Activated naive CD4-positive, alpha-beta T cell (primary cell): ENCODE measurements around the gene XYLT2.
"Not testable (repeated sequence)": the region's sequence is repeated elsewhere in the genome, so short reads cannot be mapped to it uniquely, and the experiment has no call there.

Experiments
- DNase-seq, 4 experiments: peaks; one replicate each; lab custom pipeline; 2025; lab: John Stamatoyannopoulos, UW

The XYLT2 gene

DNA sequence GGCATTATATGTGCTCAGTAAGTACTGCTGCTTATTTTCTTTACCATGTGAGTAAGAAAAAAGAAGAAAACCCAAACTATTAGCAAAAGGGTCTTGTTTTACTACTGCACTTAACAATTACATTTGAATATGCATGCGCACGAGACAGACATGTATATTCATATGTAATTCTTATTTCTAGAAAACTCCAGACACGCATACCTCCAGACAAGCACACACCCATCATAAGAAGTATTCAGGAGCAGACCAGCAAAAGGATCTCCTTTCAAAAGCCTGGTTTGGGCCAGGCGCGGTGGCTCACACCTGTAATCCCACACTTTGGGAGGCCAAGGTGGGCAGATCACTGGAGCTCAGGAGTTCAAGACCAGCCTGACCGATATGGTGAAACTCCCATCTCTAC is 43.6 kb downstream of the XYLT2 start:
- DNase-seq, result no peak

DNA sequence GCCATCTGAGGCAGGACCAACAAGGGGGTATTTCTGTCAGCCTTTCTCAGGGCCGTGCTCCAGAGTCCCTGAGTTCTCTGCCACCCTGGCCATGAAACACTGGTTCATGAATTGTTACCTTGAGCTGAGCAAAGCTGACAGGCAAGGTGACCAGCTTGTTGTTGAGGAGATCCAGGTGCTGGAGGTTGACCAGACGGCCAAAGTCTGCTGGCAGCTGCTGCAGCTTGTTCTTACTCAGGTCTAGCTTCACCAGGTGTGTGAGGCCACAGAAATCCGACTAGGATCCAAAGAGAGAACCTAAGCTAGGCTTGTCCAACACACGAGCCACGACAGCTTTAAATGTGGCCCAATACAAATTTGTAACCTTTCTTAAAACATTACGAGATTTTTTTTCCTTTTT is 46.7 kb downstream of the XYLT2 start:
- DNase-seq, result no peak

DNA sequence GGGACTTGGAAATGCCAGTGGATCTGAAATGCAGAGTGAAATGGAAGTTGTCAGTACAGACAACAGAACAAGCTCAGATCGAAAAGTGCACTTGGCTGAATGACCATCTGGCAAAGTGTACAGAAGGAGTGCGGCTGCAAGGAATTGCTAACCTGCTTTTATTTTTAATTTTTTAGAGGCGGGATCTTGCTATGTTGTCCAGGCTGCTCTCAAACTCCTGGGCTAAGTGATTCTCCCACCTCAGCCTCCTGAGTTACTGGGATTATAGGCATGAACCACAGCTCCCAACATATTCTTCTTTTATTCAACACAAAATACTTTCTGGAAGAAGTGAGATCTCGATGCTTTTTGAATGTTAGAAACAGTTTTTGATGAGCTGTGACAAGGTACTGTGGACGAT is 47.8 kb downstream of the XYLT2 start:
- DNase-seq, result no peak

DNA sequence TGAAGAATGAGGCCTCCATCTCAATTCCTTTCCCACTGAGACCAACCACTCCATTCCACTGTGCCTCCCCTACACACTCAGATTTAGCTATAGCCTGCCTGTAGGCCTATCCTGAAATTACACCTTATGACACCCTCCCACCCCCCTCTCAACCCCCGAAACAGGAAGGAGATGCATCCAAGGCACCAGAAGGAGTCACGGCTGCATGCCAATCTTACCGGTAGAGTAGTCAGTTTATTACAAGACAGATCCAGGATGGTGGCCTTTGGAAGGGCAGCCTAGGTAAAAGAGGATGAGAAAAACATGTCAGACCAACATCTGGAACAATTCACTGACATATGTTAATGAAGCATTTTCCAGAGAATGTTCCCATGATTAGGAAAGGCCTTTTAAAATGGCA is 48.8 kb downstream of the XYLT2 start:
- DNase-seq, result no peak

DNA sequence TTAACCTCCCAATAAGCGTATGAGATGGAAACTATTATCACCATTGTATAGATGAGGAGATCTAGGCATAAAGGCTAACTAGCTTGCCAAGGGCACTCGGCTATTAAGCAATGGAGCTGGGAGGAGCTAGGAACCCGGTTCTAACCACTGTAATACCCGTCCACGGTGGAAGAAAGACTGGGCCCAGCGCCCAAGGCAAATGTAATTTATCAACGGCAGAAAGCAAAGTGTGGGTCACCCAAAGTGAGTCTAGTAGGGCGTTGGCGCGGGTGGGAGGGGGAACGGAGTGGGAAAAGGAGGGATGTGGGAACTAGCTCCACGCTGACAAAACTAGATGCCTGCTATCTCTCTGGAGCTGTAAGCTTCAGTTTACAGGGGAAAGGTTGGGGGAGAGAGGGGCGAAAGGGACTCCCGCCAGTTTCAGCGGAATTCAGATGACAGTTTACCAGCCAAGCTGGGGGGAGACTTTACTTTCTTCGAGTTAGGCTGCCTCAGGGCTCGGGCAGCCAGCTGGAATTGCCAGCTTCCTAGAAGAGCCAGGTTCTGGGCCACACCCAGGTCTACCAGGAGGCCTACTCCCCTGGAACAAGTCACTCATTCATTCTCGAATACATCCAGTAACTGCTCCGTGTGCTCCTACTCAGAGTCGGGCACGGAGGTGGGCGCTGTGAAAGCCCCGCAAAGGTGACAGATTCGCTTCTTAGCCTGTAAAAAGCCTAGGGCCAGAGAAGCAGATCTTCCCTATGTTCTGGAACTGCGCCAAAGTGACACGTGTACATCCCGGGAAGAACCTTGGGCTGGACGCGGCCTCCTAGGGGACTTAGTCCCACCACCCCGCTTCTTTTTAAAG is 50.6 kb downstream of the XYLT2 start:
- DNase-seq, result no peak

DNA sequence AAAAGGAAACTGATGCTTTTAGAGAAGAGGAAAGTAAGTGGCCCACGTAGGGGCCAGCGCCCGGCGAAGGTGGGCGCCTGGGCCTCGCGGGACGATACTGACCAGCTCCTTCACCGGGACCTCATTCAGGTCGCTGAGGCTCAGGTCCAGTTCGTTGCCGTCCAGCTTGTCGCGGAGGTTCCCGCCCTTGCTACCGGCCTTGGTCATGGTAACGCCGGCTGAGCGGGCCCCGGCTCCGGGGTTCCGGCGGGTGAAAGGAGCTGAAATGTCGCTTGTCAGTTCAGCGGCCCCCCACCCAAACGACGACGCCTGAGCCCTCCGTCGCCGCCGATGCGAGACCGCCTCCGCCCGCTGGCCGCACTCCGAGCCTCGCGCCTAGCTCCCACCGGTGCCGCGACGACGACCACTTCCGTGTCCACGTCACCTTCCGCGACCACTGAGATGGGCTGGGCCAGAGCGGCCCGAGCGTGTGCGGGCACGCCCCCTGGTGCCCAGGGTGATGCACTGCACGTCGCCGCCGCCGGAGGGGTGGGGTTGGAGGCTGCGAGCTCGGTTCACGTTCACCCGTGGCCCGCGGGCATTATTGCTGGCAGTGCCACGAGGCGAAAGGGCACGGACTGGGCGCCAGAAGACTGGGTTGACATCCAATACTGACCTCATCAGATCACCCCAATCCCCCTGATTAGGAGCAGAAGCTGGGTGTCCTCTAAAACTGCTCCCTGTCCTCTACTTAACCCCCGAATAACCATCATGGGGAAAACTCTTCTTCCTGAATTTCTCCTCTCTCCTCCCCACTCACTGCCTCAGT is 51.4 kb downstream of the XYLT2 start, which contains the start of gene LRRC59:
Gene LRRC59, minus strand, starts transcription at position 413 of the 808 bp plus-strand sequence. Its CDS starts 206 bp downstream, at position 207.
- DNase-seq, result peak; percentile 77 to 90 (median 84)

DNA sequence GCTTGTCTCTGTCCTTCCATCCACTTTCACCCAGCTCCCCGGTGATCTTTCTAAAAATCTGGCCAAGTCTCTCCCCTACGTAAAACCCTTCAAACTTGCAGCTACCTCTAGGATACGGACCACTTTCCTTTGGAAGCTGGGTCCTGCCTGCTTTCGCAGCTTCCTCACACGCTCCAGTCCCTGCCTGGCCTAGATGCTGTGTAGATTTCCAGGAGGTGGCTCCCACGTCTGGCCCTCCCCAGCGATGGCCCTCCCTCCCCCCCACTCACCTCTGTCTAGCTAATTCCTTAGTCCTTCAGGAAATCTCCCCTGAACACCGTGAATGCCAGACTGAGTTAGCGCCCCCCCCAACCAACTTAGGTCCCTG is 52.0 kb downstream of the XYLT2 start:
- DNase-seq, result no peak

DNA sequence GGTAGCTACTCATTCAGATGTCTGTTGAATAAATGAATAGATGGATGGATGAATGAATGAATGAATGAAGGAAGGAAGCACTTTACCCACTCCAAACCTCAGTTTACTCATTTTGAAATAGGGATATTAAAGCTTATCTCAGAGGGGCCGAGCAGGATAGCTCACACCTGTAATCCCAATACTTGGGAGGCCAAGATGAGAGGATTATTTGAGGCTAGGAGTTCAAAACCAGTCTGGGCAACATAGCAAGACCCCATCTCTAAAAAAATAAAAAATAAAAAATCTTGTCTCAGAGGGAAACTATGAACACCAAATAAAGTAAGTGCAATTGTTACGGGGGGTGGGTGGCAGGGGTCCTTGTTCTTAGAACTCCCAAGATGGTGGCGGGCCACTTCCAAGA is 52.7 kb downstream of the XYLT2 start:
- not testable (repeated sequence) for DNase-seq

DNA sequence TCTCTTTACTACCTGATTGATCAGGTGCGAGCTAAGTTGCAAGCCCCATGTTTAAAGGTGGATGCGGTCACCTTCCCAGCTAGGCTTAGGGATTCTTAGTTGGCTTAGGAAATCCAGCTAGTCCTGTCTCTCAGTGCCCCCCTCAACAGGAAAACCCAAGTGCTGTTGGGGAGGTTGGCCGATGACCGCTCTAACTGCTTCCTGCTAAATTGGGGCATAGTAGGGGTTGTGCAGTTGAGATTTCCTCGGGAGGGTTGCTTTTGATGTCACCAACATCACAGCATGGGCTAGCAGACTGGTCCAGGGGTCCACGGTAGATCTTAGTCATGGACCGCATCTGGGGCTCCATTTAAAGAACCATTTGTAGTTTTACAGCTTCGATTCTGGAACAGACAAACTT is 53.7 kb downstream of the XYLT2 start:
- DNase-seq, result not testable (repeated sequence)

DNA sequence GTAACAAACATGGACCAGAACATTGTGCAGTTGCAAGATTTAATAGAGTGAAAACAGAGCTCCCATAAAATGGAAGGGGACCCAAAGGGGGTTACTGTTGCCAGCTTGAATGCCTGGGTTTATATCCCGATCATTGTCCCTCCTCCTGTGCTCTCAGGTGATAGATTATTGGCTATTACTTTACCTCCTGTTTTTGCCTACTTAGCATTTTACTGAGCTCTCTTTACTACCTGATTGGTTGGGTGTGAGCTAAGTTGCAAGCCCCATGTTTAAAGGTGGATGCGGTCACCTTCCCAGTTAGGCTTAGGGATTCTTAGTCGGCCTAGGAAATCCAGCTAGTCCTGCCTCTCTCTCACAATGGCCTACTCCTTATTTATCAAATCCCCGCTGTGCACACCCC is 59.4 kb downstream of the XYLT2 start:
- not testable (repeated sequence) for DNase-seq

DNA sequence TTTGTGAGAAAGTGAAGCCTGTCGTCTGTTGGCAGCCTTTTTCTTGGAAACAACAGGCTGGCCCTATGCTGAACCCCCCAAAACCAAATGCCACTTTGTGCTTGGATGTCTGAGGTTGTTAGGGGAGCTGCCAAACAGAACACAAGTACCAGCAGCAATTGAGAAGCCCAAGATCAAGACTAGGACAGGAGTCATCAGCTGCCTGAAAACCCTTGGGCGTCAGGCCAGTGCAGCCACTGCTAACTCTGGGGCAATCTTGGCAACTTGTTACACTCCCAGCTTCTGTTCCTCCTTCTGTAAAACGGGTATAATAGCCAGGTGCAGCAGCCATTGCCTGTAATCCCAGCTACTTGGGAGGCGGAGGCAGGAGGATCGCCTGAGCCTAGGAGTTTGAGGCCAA is 60.7 kb downstream of the XYLT2 start:
- no peak for DNase-seq

DNA sequence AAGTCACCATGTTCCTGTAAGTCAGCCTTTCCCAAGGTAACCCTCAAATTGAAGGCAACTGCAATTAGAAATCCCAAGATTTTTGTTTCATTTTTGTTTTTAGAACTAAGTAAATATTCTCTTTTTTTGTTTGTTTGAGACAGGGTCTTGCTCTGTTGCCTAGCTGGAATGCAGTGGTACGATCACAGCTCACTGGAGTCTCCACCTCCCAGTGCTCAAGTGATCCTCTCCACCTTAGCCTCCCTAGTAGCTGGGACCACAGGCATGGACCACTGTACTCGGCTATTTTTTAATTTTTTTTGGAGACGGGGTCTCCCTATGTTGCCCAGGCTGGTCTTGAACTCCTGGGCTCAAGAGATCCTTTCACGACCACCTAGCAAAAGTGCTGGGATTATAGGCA is 62.0 kb downstream of the XYLT2 start:
- no peak for DNase-seq
